Measurements from ENCODE around the gene ACADM.
"Not testable (repeated sequence)": the region's sequence is repeated elsewhere in the genome, so short reads cannot be mapped to it uniquely, and the experiment has no call there.

ACADM gene

GRCh38 chr1:75711846-75712245 lies 12.7 kb upstream of the ACADM start:
- Histone ChIP-seq H3K4me3 (no peak overlapping the region), H3K9ac (ENCODE audit: insufficient read length) (no peak overlapping the region), H3K27ac (no peak overlapping the region), H3K36me3 (ENCODE audit: insufficient read depth, low read length) (no peaks in the 10 kb centered on the region), H3K9me3 (ENCODE audit: low read depth, low read length) (no peaks in the 10 kb centered on the region)
- DNase-seq (ENCODE audit: low read depth, low spot score): no peak
- TF ChIP-seq FOXP2 (optimal IDR thresholded peaks at IDR 0.05; ENCODE audit: control extremely low read depth, extremely low read length, insufficient read depth) (no peak), EZH2 (IDR thresholded peaks at IDR 0.05) (no peak), POLR2AphosphoS5 (IDR thresholded peaks at IDR 0.05; ENCODE audit: borderline replicate concordance, low read depth, low read length) (no peak)

- Histone ChIP-seq H3K9me3 (ENCODE audit: low read depth, low read length) (no peaks in the 10 kb centered on the region), H3K36me3 (ENCODE audit: insufficient read depth, low read length) (no peaks in the 10 kb centered on the region), H3K27ac (no peak overlapping the region), H3K9ac (ENCODE audit: insufficient read length) (no peak overlapping the region), H3K4me3 (no peak overlapping the region)
- no peak for DNase-seq (ENCODE audit: low read depth, low spot score)
- TF ChIP-seq EZH2 (IDR thresholded peaks at IDR 0.05) (no peak), POLR2AphosphoS5 (IDR thresholded peaks at IDR 0.05; ENCODE audit: borderline replicate concordance, low read depth, low read length) (no peak), FOXP2 (optimal IDR thresholded peaks at IDR 0.05; ENCODE audit: control extremely low read depth, extremely low read length, insufficient read depth) (no peak)
Observed at GRCh38 chr1:75712306-75712705, 12.2 kb upstream of the ACADM start.

GRCh38 chr1:75719810-75720209 lies 4.7 kb upstream of the ACADM start:
- Histone ChIP-seq H3K36me3 (ENCODE audit: insufficient read depth, low read length) (no peaks in the 10 kb centered on the region), H3K4me3 (no peak overlapping the region), H3K27ac (no peak overlapping the region), H3K9ac (ENCODE audit: insufficient read length) (no peak overlapping the region), H3K9me3 (ENCODE audit: low read depth, low read length) (no peaks in the 10 kb centered on the region)
- no peak for DNase-seq (ENCODE audit: low read depth, low spot score)
- no peak for TF ChIP-seq FOXP2 (optimal IDR thresholded peaks at IDR 0.05; ENCODE audit: control extremely low read depth, extremely low read length, insufficient read depth)
- TF ChIP-seq EZH2 (IDR thresholded peaks at IDR 0.05): no peak
- TF ChIP-seq POLR2AphosphoS5 (IDR thresholded peaks at IDR 0.05; ENCODE audit: borderline replicate concordance, low read depth, low read length): no peak

- Histone ChIP-seq H3K36me3 (ENCODE audit: insufficient read depth, low read length) (no peaks in the 10 kb centered on the region), H3K9ac (ENCODE audit: insufficient read length) (no peak overlapping the region), H3K9me3 (ENCODE audit: low read depth, low read length) (no peaks in the 10 kb centered on the region), H3K27ac (no peak overlapping the region), H3K4me3 (no peak overlapping the region)
- TF ChIP-seq EZH2 (IDR thresholded peaks at IDR 0.05): no peak
- no peak for TF ChIP-seq POLR2AphosphoS5 (IDR thresholded peaks at IDR 0.05; ENCODE audit: borderline replicate concordance, low read depth, low read length)
- no peak for TF ChIP-seq FOXP2 (optimal IDR thresholded peaks at IDR 0.05; ENCODE audit: control extremely low read depth, extremely low read length, insufficient read depth)
- no peak for DNase-seq (ENCODE audit: low read depth, low spot score)
Observed at GRCh38 chr1:75720325-75720724, 4.2 kb upstream of the ACADM start.

GRCh38 chr1:75720820-75721219 lies 3.7 kb upstream of the ACADM start:
- DNase-seq (ENCODE audit: low read depth, low spot score): no peak

GRCh38 chr1:75722246-75722645 lies 2.3 kb upstream of the ACADM start:
- not testable (repeated sequence) for H3K4me3 ChIP-seq; H3K36me3 ChIP-seq (ENCODE audit: insufficient read depth, low read length); DNase-seq (ENCODE audit: low read depth, low spot score); H3K9ac ChIP-seq (ENCODE audit: insufficient read length); H3K9me3 ChIP-seq (ENCODE audit: low read depth, low read length); H3K27ac ChIP-seq

More at GRCh38 chr1:75720820-75721219, 3.7 kb upstream of the ACADM start:
- Histone ChIP-seq H3K27ac (no peak overlapping the region), H3K9ac (ENCODE audit: insufficient read length) (no peak overlapping the region), H3K9me3 (ENCODE audit: low read depth, low read length) (no peaks in the 10 kb centered on the region), H3K36me3 (ENCODE audit: insufficient read depth, low read length) (no peaks in the 10 kb centered on the region), H3K4me3 (no peak overlapping the region)
- TF ChIP-seq POLR2AphosphoS5 (IDR thresholded peaks at IDR 0.05; ENCODE audit: borderline replicate concordance, low read depth, low read length): no peak
- TF ChIP-seq FOXP2 (optimal IDR thresholded peaks at IDR 0.05; ENCODE audit: control extremely low read depth, extremely low read length, insufficient read depth): no peak
- no peak for TF ChIP-seq EZH2 (IDR thresholded peaks at IDR 0.05)

GRCh38 chr1:75722966-75723365 lies 1.5 kb upstream of the ACADM start:
- Histone ChIP-seq H3K27ac (no peak overlapping the region), H3K9ac (ENCODE audit: insufficient read length) (no peak overlapping the region), H3K9me3 (ENCODE audit: low read depth, low read length) (no peaks in the 10 kb centered on the region), H3K36me3 (ENCODE audit: insufficient read depth, low read length) (no peaks in the 10 kb centered on the region), H3K4me3 (no peak overlapping the region)
- DNase-seq (ENCODE audit: low read depth, low spot score): no peak
- TF ChIP-seq FOXP2 (optimal IDR thresholded peaks at IDR 0.05; ENCODE audit: control extremely low read depth, extremely low read length, insufficient read depth): no peak
- no peak for TF ChIP-seq POLR2AphosphoS5 (IDR thresholded peaks at IDR 0.05; ENCODE audit: borderline replicate concordance, low read depth, low read length)
- no peak for TF ChIP-seq EZH2 (IDR thresholded peaks at IDR 0.05)

- TF ChIP-seq EZH2 (IDR thresholded peaks at IDR 0.05): no peak
- TF ChIP-seq POLR2AphosphoS5 (IDR thresholded peaks at IDR 0.05; ENCODE audit: borderline replicate concordance, low read depth, low read length): no peak
- TF ChIP-seq FOXP2 (optimal IDR thresholded peaks at IDR 0.05; ENCODE audit: control extremely low read depth, extremely low read length, insufficient read depth): no peak
- no peak for DNase-seq (ENCODE audit: low read depth, low spot score)
- no peaks in the 10 kb centered on the region for H3K36me3 ChIP-seq (ENCODE audit: insufficient read depth, low read length)
- peak overlapping the region; percentile 100 for H3K4me3 ChIP-seq
- H3K9ac ChIP-seq (ENCODE audit: insufficient read length): peak overlapping the region; percentile 83
- H3K27ac ChIP-seq: no peak overlapping the region; the same call in 1 of the 2 replicates
- no peaks in the 10 kb centered on the region for H3K9me3 ChIP-seq (ENCODE audit: low read depth, low read length)
Observed at GRCh38 chr1:75723989-75724471, 479 bp upstream of the ACADM start.

- no peak for DNase-seq (ENCODE audit: low read depth, low spot score)
- TF ChIP-seq POLR2AphosphoS5 (IDR thresholded peaks at IDR 0.05; ENCODE audit: borderline replicate concordance, low read depth, low read length) (no peak), EZH2 (IDR thresholded peaks at IDR 0.05) (no peak), FOXP2 (optimal IDR thresholded peaks at IDR 0.05; ENCODE audit: control extremely low read depth, extremely low read length, insufficient read depth) (no peak)
- H3K4me3 ChIP-seq: peak overlapping the region; percentile 100
- H3K9me3 ChIP-seq (ENCODE audit: low read depth, low read length): no peaks in the 10 kb centered on the region
- H3K27ac ChIP-seq: peak overlapping the region; percentile 11
- H3K9ac ChIP-seq (ENCODE audit: insufficient read length): peak overlapping the region; percentile 83
- H3K36me3 ChIP-seq (ENCODE audit: insufficient read depth, low read length): no peaks in the 10 kb centered on the region
Observed at GRCh38 chr1:75725266-75725665, 757 bp downstream of the ACADM start.

Data from SK-N-MC (cell line).